ENCODE data around the gene RIMBP2.

The RIMBP2 gene

DNA sequence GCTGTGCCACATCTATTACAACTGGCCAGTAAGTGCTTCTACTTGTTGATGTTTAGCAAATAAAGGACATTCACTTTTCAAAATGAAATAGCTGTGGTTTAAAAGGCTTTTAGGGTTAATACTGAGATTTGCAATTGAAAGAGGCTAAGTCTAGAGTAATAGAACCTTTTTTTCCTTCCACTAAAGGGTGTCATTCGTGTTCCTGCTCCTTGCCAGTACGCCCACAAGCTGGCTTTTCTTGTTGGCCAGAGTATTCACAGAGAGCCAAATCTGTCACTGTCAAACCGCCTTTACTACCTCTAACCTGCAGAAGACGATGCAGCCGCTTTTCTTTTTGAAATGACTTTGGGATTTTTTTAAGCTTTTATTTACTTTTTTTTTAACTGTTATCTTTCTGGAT is 344.8 kb downstream of the RIMBP2 start:
- DNase-seq (ENCODE audit: low read depth), result no peak

- DNase-seq (ENCODE audit: low read depth), result no peak
These were observed 346.3 kb downstream of the RIMBP2 start for GRCh38 chr12:130369816-130370215.

DNA sequence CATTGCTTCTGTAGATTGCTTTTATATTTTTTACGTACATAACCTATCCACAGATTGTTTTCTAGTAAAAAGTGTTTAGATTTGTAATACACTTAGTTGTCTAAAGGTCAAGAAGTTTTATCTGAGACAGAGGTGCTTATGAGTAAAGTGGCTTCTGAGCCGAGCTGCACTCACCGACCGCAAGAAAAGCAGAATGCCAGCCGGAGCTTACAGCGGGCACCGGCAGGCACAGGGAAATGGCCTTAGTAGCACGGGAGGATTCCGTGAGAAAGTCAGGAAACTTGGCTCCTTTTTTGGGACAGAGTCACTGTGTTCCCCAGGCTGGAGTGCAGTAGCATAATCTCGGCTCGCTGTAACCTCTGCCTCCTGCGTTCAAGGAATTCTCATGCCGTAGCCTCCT is 348.6 kb downstream of the RIMBP2 start:
- DNase-seq (ENCODE audit: low read depth), result no peak

- no peak for DNase-seq (ENCODE audit: low read depth)
These were observed 349.1 kb downstream of the RIMBP2 start for GRCh38 chr12:130367003-130367402.

DNA sequence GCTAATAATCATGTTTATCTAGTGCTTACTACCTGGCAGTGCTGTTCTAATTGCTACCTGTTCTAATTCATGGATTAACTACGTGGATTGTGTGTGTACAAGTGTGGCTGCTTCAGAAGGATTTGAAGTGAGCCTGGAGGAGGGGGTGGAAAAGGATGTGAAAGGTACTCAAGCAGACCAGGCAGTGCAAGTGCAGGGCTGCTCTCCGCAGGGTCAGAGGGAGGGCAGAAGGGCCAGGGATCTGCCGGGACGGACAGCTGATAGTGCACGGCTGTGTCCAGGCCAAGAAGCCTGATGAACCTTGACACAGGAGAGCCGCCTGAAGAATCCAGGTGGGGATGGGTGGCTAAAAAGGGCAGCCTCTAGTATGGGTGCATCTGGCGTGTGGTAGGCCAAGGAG is 349.9 kb downstream of the RIMBP2 start:
- no peak for DNase-seq (ENCODE audit: low read depth)

- no peak for DNase-seq (ENCODE audit: low read depth)
These were observed 351.5 kb downstream of the RIMBP2 start for GRCh38 chr12:130364578-130364977.

DNA sequence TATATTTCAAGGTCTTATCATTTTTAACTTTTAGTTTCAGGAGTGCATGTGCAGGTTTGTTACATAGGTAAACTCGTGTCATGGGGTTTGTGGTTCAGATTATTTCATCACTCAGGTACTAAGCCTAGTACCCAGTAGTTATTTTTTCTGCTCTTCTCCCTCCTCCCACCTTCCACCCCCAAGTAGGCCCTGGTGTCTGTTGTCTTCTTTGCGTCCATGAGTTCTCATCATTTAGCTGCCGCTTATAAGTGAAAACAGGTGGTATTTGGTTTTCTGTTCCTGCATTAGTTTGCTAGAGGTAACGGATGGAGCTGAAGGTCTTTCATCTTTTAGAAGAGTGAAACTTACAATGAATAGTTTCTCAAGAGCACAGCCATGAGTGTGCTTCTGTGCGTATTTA is 354.0 kb downstream of the RIMBP2 start:
- DNase-seq (ENCODE audit: low read depth), result no peak

- DNase-seq (ENCODE audit: low read depth), result no peak
These were observed 358.3 kb downstream of the RIMBP2 start for GRCh38 chr12:130357729-130358330.

DNA sequence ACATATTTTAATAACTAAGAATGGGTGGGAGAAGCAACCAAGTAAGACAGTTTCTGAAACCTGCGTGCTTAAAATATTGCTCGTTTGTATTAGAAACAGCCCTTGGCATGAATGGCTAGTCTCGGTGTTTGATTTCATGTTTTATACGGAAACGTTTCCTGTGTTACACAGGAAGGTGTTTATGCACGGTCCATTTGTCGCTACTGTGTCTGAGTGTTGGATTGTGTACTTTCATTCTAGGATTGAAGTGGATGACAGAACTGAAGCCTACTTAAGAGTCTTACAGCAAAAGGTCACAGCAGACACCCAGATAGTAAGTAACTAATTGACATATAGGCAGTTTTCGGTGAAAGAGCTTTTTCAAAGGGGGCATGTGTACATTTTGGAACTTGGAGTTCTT is 358.9 kb downstream of the RIMBP2 start:
- DNase-seq (ENCODE audit: low read depth), result no peak

GRCh38 chr12:130356222-130356621 is 359.9 kb downstream of the RIMBP2 start:
- DNase-seq (ENCODE audit: low read depth), result no peak

GRCh38 chr12:130354407-130354806 is 361.7 kb downstream of the RIMBP2 start:
- no peak for DNase-seq (ENCODE audit: low read depth)

- no peak for DNase-seq (ENCODE audit: low read depth)
These were observed 363.0 kb downstream of the RIMBP2 start for GRCh38 chr12:130353081-130353480.

DNA sequence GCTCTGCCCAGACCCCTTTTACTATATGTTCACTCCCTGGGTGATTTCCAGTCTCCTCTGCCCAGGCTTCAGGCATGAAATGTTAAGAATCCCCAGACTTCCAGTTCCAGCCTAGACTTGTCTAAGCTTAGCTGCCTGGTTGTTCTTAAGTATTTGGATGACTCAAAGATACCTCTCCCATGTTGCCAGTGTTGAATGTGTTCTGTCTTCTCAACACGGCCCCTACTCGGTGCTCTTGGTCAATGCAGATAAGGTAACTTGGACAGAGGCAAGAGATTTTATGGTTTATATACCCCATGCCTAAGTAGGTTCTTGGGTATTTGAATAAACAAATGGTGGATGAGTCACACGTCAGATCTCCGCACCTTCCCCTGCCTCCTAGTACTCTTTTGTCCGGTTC is 364.8 kb downstream of the RIMBP2 start:
- no peak for DNase-seq (ENCODE audit: low read depth)

DNA sequence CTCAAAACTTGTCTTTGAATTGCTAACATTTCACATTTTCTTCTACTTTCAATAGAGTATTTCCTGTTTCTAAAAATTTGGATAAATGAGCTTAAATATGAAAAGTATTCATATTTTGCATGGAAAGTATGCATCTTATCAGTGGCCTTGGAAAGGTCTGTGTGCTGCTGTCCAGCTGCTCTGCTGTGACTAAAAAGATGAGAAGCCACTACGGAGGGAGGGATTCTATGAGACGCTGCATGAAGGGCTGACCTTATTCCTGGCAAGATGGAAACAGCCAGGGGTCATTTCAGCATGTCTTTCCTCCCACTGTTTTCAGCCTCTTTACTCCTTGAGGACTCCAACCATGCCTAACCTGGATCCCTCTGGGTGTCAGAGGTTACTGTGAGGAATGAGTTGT is 365.4 kb downstream of the RIMBP2 start:
- no peak for DNase-seq (ENCODE audit: low read depth)

DNA sequence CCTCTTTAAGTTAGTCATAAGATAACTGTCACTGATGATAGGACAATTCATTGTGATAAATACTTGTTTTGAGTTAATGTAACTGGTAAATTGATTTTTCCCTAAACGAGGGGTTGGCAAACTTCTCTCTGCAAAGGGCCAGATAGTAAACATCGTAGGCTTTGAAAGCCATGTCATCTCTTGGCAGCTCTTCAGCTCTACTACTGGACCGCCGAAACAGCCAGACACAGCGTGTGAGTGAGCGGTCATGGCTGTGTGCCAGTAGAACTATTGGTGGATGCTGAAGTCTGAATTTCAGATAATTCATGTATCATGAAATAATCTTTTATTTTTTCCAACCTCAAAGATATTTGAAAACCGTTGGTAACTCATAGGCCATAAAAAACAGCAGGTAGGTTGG is 368.5 kb downstream of the RIMBP2 start:
- no peak for DNase-seq (ENCODE audit: low read depth)

Data from stimulated activated CD8-positive, alpha-beta memory T cell treated with anti-CD3 and anti-CD28 coated beads, Interleukin-12 subunit alpha, Interleukin-12 subunit beta, amount 100 ng/mL, for 4 hours (primary cell).